ENCODE results near the gene BIRC5.
"Not testable (repeated sequence)": the region's sequence is repeated elsewhere in the genome, so short reads cannot be mapped to it uniquely, and the experiment has no call there.

Gene BIRC5

DNA sequence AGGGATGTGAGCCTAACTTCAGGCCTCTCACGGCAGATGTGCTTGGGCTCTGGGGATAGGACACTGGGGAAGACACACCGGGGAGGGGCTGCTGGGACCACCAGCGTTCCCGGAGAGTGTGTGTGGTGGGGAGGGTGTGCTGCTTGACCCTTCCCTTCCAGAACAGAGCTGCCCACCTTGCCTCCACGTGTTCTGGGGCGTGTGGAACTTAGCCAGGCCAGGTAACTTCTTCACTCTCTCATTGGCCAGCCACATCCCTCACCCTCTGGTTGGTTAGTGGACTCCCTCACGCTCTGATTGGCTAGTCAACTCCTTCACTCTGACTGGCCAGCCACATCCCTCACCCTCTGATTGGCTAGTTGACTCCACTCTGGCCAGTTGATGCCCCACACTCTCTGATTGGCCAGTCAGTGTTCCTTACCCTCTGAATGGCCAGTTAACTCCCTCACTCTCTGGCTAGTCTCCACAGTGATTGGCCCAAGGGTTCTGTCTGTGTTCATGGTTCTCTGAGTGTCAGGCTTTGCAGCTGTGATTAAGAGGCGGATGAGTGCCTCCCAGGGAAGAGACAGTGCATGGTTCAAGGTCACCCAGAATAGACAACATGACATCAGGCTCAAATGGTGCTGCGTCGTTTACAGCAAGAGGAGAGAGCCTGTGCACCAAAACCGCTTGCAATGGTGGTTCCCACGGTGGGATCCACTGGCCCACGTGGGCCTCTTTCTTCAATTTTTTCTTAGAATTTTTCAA is 27.4 kb downstream of the BIRC5 start:
- no peak for DNase-seq

DNA sequence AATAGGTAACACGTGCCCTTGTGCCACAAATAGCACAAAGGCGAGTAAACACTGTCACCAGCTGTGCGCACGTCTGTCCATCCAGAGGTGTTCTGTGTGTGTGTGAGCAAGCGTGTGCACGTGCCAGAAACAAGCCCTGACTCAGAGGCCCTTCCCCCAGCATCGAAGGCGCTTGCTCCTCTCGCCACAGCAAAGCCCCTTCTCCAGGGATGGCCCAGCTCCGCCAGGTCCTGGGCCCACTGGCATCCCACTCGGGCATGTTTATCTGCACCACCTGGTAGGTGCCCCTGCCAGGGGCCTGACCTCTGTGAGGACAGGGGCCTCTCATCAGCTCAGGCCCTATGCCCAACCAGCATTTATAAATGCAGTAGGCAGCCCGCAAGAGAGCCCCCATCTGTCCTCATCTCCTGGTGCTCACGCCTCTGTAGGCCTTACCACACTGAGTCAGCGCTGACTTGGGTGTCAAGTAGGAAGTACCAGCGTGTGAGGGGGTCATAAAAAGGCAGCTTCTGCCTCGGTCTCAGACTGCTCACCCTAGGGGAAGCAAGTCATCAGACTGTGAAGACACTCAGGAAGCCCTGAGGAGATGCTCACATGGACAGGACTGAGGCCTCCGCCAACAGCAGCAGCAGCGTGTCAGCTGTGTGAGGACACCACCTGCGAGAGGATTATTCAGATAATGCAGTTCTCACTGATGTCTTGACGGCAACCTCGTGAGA is 28.1 kb downstream of the BIRC5 start:
- no peak for DNase-seq

DNA sequence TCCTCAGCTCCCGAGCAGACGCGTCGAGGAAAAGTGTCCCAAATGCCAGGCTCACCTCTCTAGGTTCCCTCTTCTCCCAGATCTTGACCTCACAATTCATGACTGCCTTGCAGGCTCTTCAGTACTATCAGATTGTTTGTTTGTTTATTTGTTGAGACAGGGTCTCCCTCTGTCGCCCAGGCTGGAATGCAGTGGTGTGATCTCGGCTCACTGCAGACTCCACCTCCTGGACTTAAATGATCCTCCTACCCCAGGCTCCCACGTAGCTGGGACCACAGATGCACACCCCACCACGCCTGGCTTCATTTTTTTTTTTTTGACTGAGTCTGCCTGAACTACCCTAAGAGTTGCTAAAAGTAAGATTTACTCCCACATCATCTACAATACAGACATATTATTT is 33.3 kb downstream of the BIRC5 start:
- DNase-seq, result no peak

DNA sequence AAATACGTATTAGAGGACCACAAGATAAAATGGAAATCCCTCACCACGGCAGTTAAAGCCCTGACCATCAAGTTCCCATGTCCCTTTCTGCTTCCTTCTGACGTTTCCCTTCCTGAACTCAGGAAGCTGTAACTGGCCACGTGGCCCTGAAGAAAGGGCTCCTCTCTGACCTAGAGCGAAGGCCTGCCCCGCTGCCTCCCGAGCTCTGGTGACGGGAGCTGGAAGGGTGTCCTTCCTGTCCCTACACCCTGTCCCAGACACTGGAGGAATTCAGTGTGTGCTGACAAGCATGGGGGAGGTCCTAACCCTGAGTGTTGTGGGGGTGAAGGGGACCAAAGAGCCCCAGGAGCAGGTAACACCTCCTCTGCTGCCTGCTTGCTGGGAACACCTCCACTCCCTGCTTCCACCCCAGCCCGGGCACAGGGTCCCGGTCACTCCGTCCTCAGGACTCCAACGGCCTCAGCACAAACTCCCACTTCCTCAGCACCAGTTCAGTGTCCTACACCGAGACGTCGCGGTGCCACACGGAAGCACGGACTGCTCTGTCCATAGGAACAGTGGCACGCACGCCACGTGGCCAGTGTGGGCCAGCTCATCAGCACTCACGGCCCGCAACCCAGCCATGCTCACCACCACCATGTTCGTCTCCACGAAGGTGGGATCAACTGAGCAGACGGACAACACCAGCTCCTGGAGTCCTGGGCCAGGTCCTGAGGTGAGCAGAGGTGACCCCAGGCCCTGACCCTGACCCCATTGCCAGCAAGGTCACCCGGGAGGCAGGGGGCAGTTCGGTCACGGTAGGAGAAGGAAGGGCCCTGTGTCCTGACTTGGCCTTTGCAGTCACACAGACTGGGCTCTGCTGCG is 34.2 kb downstream of the BIRC5 start:
- no peak for DNase-seq

DNA sequence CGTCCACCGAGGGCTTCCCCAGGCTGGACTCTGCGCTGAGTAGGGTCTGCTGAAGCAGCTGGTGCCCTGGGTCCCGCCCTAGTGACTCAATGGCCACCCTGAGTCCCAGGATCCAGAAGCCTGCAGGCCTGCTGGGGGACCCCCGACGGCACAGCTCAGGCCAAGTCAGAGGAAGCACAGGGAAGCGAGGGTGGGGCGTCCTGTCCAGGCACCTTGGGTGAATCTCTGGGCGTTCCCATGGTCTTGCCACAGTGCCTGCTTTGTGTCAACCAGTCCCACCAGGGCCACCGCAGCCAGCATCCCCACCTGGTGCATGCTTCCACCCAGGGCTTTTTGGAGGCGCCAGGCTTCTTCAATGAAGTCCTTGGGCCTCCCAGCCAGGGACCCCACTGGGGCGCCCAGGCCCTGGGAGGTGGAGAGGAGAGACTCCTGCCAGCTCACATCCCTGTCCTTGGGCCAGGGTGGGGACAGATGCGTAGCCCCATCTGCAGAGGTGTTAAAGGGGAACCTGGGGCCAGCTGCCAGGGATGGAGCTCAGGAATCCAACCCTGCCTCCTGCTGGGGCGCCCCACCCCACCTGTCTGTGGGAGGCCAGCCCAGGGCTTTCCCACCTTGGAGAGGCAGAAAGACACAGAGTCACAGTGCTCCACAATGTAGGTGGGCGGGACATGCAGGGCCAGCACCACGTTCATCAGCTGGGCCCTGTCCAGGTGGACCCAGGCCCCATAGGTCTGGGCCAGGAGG is 35.2 kb downstream of the BIRC5 start:
- no peak for DNase-seq

DNA sequence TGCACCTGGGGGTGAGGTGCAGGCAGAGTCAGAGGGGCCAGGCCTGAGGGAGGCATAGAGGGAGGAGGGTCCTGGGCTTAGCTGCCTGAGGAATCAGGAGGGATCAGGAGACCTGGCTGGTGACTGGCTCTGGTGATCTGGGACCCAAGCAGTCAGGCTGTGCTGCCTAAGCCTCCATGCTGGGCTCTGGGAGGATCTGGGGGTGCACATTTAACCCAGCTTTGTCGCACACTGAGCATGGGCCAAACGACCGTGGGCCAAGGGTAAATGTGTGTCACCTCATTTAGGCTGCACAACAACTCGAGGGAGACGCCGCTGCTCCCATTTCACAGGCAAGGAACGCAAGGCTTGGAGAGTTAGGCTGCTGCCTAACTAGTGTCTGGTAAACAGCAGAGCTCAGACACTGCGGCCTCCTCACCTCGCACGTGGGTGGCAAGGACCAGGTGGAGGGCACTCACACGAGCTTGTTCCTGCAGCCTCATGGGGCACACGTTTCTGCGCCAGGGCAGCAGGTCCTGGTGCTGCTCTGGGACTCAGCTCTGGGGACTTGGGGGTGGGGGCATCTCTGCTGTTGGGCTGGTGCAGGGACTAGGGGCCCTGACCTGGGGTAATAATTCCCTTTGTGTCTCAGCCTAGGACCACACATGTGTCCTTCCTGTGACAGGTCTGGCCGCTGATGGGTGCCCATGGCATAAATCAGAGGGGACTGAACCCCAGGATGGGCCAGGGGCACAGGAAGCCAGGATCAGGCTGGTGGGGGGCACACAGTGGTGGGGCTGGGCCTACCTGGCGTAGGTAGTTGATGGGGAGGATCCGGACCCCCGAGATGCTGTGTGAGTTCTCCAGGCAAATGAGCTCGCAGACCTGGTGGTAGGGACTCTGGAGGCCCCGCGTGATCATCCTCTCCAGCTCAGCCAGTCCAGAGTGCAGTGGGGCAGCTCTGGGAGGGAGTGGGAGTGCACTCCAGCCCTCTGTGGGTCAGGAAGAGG is 36.1 kb downstream of the BIRC5 start:
- no peak for DNase-seq

DNA sequence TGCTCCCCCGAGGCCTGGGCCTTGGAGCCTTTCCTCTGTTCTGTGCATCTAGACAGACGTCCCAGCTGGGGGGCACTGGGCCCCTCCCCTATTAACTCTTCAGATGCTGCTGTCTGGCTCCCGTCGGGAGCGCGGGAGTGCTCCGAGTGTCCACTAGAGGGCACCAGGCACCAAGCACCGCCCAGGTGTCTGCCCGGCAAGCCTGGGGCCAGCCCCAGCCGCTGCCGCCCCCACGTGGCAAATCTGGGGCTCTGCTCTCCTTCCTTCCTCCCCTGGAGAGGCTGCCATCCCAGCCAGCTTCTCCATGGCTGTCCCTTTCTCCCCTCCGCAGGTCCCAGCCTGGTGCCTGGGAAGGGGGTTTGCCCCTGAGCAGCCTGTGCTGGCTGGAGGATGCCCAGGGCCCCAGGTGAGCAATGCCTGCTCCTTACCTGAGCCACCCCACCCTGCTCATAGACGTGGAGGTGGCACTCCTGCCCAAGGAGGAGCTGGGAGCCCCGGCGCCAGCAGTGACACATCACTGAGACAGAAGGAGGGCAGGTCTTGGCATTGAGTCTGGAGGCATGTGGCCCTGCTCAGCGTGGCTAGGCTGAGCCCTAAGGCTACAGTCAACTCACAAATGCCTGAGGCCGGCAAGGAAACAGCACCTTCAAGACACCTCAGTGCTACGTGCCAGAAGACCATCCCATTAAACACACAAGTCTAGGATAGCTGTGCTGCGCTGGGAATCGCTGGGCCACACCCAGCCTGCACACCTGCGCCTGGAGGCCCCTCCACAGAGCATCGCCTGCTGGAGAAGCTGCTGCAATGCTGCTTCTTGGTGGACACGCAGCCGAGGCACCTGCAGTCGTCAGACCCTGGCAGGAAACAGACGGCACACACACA is 37.1 kb downstream of the BIRC5 start:
- DNase-seq, result peak; percentile 84

DNA sequence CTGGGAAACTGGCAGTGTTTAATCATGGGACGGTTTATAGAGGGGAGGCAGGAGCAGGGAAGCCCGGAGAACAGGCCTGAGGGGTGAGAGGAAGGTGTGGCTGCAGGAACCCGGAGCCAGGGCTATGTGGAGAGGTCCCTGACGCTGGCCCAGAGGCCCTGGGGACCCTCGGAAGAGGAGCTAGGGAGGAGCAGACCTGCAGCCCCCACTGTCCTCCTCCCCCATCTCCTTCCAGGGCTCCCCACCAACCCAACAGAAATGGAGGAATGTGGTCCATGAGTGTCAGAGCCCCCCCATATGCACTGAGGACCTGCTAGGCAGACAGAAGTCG is 37.7 kb downstream of the BIRC5 start:
- no peak for DNase-seq

DNA sequence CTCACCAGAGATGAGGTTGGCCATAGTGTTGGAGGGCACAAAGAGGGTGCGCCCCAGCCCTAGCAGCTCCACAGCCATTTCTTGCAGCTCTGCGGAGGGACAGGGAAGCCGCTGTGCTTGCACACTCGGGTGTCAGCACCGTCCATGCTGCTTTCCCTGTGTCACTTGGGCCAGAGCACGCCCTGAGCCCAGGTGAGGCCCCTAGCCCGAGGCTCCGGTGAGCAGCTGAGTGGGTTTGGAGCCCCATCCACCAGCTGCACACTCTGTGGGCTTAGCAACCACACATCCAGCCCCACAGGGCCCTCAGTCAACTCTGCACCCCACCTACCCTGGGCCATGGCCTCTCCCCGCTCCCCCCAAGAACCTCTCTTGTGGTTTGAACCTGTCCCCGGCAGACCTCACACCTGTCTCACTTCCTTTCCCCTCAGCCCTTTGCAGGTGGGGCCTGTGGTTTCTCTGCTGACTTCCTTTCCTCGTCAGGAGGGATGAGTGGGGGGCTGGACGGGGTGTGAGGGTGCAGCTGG is 38.1 kb downstream of the BIRC5 start:
- DNase-seq, result peak; percentile 65

DNA sequence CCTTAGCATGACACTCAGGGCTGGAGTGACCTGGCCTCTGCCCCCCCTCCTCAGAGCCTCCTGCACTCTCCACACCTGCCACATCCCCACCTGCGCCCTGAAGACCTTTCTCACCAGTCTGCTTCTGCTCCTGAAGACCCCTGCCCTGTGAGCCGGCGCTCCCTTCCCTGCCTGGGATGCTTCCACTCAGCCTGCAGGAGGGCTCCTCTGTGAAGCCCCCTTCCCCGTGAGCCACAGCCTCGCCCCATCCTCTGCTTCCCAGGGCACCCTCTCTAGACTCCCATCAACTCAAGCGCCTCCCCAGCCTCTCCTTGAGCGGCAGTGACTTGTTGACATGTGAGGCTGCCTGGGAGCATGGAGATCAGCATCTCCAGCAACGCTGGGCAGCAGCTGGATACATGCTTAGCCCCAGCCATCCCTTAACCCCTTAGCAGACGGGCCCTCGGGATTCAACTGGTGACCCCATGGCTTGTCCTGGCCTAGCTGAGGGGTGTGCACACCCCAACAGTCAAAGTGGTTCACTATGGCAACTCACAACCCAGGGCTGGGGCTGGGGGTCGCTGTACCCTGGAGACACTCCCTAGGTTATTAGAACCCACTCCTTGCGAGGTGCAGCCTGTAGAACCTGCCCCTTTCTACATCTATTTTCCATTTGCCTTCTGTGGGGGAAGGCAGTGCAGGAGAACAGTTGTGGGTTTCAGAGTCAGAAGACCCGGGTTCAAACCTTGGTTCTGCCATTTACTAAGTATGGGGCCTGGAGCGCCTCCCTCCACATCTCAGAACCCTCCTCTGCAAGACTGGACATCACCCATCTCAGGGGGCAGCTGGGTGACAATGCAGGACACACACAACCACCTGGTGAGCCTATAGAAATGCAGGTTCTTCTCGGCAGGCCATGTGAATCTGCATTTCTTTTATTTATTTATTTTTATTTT is 38.9 kb downstream of the BIRC5 start:
- no peak for DNase-seq

DNA sequence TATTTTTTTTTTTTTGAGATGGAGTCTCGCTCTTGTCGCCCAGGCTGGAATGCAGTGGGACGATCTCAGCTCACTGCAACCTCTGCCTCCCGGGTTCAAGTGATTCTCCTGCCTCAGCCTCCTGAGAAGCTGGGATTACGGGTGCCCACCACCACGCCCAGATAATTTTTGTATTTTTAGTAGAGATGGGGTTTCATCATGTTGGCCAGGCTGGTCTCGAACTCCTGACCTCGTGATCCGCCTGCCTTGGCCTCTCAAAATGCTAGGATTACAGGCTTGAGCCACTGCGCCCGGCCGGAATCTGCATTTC is 39.5 kb downstream of the BIRC5 start:
- DNase-seq, result not testable (repeated sequence)

DNA sequence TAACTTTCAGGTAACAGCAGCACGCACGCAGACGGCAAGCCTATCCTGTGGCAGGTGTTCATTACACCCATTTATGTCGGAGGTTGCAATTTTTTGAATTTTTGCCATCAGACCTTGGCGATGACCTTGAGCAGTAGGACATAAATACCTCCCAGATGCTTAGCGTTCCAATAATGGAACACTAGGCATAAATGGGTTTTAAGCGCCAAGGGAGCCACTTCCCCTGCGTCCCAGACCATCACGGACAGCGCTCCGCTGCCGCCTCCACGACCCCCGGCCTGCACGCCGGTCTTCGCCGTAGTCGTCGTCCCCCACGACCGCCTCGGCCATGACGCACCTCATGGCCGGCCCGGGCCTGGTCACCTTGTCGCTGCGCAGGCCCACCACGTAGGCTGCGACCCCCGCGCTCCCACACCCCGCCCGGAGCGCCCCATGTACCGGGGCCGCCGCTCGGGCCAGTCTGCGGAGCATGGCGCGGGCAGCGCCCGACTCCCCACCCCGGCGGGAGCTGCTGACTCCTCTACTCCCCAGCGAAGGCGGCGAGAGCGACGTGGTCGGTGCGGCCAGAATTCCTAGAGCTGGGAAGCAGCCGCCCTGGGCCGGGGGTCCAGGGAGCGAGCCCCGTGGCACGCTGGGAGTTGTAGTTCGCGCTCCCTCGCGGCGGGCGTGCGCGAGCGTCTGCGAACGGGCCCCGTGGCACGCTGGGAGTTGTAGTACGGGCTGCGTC is 40.1 kb downstream of the BIRC5 start:
- peak; percentile 81 for DNase-seq

DNA sequence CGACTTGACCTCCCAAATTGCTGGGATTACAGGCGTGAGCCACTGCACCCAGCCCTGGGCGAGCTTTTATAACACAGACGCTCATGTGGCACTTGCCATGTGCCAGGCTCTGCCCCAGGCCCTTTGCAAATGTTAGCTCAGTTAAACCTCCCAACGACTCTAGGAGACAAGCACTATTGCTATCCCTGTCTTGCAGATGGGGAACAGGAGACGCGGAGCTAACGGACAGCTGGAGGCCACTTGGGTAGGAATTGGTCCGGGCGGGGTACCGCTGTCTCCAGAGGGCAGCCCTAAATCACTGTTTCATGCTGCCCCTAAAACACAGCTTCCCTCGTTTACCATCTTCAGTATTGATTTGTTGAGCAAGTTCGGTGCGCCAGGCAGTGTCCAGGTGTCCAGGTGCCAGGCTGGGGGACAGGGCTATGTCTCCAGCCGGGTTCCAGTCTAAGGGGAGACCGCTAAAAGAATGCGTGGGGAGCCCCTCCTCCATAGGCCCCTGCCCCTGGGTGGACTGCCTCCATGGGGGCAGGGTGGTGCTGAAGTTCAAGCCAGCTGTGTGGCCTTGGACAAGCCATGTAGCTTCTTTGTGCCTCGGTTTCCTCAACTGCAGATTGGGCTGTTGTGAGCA is 41.1 kb downstream of the BIRC5 start:
- no peak for DNase-seq

DNA sequence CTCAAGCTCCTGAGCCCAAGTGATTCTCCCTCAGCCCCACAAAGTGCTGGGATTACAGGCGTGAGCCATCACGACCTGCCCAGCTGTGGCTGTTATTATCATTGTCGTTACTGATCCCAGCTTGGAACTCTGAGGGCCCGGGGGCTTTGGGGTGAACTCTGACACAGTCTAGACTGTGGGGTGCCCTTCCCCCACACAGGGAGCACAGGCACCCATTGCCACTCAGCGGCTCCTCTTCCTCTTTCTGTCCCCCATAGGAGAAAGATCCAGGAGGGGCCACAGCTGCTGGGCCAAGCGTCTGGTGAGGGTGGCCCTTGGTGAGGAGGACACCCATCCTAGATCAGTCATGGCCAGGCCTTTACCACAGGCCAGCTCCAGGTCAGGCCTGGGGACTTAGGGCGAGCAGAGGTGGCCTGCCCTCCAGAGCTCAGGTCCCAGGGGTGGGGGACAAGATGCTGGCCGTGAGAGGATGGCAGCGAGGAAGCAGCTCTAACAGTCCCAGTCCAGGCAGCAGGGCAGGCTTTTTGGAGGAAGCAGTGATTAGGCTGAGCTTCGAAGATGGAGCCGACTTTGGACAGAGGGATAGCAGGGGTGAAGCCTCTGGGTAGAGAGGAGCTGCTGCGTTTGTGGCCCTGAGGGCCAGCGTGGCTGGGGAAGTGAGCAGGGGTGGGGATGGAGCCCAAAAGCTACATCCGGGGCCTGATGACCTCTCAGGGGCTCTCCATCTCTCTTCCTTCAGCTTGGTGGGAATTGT is 42.1 kb downstream of the BIRC5 start:
- DNase-seq, result no peak

DNA sequence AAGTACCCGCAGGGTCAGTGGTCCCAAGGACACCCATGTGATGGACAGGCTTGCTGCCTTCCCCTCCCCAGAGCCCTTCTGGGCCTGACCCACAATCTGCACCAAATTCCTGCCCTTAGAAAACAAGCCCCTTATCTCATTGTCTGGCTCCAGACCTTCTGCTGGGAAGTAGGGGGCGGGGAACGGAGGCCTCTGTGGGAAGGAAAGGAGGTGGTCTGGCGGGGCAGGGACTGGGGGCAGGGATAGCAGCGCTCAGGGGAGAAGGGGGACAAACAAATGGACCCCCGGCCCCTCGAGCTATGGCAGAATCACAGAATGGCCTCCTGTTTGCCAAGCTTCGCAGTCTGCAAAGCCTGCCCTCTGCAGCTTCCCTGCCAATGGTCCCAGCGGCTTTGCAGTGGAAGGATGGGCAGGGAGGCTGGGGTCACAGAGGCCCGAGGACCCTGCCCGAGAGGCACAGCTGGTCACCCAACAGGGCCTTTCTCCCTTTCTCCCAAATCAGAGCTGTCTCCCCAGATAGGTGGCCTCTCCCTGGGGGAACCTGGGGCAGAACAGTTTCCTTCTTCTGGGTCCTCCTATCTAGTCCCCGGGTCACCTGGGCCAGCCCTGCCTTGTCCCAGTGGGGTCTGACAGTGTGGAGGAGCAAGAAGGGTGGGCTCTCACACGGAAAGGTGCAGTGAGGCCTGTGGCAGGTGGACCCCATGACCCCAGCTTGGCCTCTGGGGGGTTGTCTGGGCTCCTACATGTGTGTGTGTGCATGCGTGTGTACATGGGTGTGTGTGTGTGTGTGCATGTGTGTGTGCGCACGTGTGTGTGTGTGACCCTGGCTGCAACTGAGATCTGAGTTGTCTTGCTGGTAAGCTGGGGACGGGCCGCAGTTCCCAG is 42.9 kb downstream of the BIRC5 start:
- no peak for DNase-seq

DNA sequence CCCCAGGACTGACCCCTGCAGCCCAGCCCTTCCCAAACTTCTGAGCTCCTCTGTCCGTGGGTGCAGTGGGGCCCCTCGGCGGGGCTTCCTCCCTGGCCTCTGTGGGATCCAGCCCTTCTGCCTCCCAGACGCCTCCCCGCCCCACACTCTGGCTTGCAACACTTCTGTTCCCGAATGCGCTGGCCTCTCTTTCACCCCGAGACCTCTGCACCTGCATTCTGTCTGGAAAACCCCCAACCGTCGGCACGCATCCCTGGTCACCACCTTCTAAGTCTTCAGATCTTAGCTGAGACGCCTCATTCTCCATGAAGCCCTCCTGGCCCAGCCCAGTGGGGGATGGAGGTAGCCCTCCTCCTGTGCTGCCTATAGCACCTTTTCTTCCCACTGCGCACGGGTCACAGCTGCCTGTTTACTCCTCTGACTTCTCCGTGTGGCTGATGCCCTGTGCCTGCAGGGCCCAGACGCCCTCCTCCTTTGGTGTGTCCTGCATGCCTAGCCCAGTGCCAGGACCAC is 43.8 kb downstream of the BIRC5 start:
- DNase-seq, result no peak

All from activated CD8-positive, alpha-beta memory T cell treated with anti-CD3 and anti-CD28 coated beads, Interleukin-2, amount 50 U/mL, for 4 hours (primary cell).